Upper lobe of right lung (tissue), 1 donor: Measurements from ENCODE around the gene NOP53. TPM values are rescaled to one million over a fixed set of nuclear protein-coding genes. Genes with fewer than 3 reads are reported as not detected.
"Not testable (repeated sequence)": the region's sequence is repeated elsewhere in the genome, so short reads cannot be mapped to it uniquely, and the experiment has no call there.

Experiments
- ATAC-seq: fragments of 200-7000 bp; cut with Tn5 transposase; one replicate; pipeline ENCODE4 v1.9.1; 2020; ENCODE audit warnings: mild to moderate bottlenecking, moderate library complexity
- DNase-seq: peaks from one replicate; pipeline ENCODE4 v3.0.0-alpha.2; 2020
- H3K27ac ChIP-seq: fragments of 200-600 bp; one replicate; pipeline ENCODE4 v1.8.0; 2022
- H3K27me3 ChIP-seq: fragments of 200-600 bp; one replicate; pipeline ENCODE4 v1.8.0; 2022; ENCODE audit warnings: mild to moderate bottlenecking
- H3K36me3 ChIP-seq: fragments of 200-600 bp; one replicate; pipeline ENCODE4 v1.8.0; 2022
- H3K4me1 ChIP-seq: fragments of 200-600 bp; one replicate; pipeline ENCODE4 v1.8.0; 2022
- H3K4me3 ChIP-seq: fragments of 200-600 bp; one replicate; pipeline ENCODE4 v1.8.0; 2022; ENCODE audit warnings: mild to moderate bottlenecking
- H3K9me3 ChIP-seq: fragments of 200-600 bp; one replicate; pipeline ENCODE4 v1.8.0; 2022
- intact Hi-C: fragments of 100-400 bp; cut with DNase I; formaldehyde crosslinking; loops from one replicate; pipeline ENCODE4 v1.11.0; 2022
- total RNA-seq: library from RNA; stranded (reverse); fragmentation: NEBNext Ultra II Directional; extraction: Animal tissue kit (Norgen Biotek cat#: 25700); gene quantifications from one replicate; pipeline ENCODE4 v1.2.1, GENCODE V29; 2021
- TF ChIP-seq, protein P1 (sequence below): fragments of 200-600 bp; IDR thresholded peaks from one replicate; pipeline ENCODE4 v1.8.0; 2022; ENCODE audit warnings: antibody characterized with exemption
- donor health status: DM: no; HTN: yes; CAD: no; lungs with severe emphysema.

Gene NOP53
- total RNA-seq, 1 donor from 2014 or later = 260 TPM

DNA sequence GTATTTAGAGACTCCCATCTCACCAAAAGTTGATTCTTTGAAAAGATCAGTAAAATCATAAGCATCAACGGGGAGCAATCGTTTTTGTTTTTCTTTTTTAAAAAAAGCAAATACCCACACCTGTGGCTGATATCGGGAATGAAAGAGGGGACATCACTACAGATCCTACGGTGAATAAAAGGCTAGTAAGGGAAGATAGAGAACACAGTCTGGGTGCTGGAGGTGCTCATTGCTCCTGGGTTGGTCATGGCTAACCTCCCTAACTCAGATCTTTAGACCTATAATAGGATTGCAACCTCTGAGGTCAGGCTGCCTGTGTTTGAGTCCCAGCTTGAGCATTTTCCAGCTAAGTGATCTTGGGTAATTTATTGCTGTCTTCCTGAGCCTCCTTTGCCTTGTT is 31.0 kb upstream of the NOP53 start:
- Histone ChIP-seq H3K4me3 (peak overlapping the region; percentile 66), H3K4me1 (peaks cover 24% of the 10 kb centered on the region), H3K27me3 (no peaks in the 10 kb centered on the region), H3K9me3 (no peaks in the 10 kb centered on the region), H3K27ac (peak overlapping the region; percentile 81), H3K36me3 (peaks cover 18% of the 10 kb centered on the region)
- TF ChIP-seq, protein P1, sequence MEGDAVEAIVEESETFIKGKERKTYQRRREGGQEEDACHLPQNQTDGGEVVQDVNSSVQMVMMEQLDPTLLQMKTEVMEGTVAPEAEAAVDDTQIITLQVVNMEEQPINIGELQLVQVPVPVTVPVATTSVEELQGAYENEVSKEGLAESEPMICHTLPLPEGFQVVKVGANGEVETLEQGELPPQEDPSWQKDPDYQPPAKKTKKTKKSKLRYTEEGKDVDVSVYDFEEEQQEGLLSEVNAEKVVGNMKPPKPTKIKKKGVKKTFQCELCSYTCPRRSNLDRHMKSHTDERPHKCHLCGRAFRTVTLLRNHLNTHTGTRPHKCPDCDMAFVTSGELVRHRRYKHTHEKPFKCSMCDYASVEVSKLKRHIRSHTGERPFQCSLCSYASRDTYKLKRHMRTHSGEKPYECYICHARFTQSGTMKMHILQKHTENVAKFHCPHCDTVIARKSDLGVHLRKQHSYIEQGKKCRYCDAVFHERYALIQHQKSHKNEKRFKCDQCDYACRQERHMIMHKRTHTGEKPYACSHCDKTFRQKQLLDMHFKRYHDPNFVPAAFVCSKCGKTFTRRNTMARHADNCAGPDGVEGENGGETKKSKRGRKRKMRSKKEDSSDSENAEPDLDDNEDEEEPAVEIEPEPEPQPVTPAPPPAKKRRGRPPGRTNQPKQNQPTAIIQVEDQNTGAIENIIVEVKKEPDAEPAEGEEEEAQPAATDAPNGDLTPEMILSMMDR = no peak
- intact Hi-C loops = no loop called here
- DNase-seq = no peak
- ATAC-seq = no peak

DNA sequence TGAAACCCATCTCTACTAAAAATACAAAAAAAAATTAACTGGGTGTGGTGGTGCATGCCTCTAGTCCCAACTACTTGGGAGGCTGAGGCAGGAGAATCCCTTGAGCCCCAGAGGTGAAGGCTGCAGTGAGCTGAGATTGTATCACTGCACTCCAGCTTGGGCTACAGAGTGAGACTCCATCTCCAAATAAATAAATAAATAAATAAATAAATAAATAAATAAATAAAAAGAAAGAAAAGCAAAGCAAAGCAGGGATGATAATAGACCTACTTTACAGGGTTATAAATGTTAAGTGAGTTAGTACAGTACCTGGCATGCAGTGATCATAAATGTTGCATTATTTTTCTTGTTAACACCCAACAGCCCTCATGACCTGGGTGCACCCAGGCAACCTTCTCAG is 30.5 kb upstream of the NOP53 start:
- ATAC-seq, H3K9me3 ChIP-seq, intact Hi-C loops, H3K27ac ChIP-seq, H3K27me3 ChIP-seq, DNase-seq: not testable (repeated sequence)
- Histone ChIP-seq H3K36me3 (peaks cover 18% of the 10 kb centered on the region), H3K4me1 (peaks cover 27% of the 10 kb centered on the region), H3K4me3 (peak overlapping the region; percentile 66)

DNA sequence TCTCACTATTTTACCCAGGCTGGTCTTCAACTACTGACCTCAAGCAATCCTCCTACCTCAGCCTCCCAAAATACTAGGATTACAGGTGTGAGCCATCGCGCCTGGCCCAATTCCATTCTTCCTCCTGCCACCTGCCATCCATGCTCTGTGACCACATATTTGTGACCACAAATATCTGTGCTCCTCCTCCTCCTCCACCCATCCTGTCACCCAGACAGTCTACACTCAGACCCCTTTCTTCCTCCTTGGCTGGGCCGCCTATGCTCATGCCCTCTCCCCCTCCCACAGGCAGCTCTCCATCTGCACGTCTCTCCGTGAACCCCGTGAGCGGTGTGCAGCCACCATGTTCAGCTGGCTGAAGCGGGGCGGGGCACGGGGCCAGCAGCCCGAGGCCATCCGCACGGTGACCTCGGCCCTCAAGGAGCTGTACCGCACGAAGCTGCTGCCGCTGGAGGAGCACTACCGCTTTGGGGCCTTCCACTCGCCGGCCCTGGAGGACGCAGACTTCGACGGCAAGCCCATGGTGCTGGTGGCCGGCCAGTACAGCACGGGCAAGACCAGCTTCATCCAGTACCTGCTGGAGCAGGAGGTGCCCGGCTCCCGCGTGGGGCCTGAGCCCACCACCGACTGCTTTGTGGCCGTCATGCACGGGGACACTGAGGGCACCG is 28.9 kb upstream of the NOP53 start:
- H3K4me1 ChIP-seq = peaks cover 27% of the 10 kb centered on the region
- intact Hi-C loops = no loop called here
- peak overlapping the region; percentile 11 for H3K27ac ChIP-seq
- H3K4me3 ChIP-seq = no peak overlapping the region
- DNase-seq (no peak), ATAC-seq (no peak)
- no peaks in the 10 kb centered on the region for H3K27me3 ChIP-seq
- H3K9me3 ChIP-seq = no peaks in the 10 kb centered on the region
- H3K36me3 ChIP-seq = peaks cover 18% of the 10 kb centered on the region
- TF ChIP-seq, protein P1 = no peak

DNA sequence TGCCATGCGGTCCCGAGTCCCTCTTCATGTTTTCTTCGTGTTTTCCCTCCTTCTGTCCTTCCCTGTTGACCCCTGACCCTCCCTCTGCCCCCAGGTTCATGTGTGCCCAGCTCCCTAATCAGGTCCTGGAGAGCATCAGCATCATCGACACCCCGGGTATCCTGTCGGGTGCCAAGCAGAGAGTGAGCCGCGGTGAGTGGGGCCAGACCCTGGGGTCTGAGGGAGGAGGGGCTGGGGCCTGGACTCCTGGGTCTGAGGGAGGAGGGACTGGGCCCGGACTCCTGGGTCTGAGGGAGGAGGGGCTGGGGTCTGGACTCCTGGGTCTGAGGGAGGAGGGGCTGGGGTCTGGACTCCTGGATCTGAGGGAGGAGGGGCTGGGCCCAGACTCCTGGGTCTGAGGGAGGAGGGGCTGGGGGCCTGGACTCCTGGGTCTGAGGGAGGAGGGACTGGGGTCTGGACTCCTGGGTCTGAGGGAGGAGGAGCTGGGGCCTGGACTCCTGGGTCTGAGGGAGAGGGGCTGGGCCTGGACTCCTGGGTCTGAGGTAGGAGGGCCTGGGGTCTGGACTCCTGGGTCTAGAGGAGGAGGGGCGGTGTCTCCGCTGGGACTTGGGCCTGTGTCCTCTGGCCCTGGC is 26.8 kb upstream of the NOP53 start:
- ATAC-seq, H3K27me3 ChIP-seq, intact Hi-C loops, H3K9me3 ChIP-seq, DNase-seq: not testable (repeated sequence)
- Histone ChIP-seq H3K27ac (peak overlapping the region; percentile 81), H3K4me1 (peaks cover 34% of the 10 kb centered on the region), H3K36me3 (peaks cover 18% of the 10 kb centered on the region), H3K4me3 (peak overlapping the region; percentile 26)

DNA sequence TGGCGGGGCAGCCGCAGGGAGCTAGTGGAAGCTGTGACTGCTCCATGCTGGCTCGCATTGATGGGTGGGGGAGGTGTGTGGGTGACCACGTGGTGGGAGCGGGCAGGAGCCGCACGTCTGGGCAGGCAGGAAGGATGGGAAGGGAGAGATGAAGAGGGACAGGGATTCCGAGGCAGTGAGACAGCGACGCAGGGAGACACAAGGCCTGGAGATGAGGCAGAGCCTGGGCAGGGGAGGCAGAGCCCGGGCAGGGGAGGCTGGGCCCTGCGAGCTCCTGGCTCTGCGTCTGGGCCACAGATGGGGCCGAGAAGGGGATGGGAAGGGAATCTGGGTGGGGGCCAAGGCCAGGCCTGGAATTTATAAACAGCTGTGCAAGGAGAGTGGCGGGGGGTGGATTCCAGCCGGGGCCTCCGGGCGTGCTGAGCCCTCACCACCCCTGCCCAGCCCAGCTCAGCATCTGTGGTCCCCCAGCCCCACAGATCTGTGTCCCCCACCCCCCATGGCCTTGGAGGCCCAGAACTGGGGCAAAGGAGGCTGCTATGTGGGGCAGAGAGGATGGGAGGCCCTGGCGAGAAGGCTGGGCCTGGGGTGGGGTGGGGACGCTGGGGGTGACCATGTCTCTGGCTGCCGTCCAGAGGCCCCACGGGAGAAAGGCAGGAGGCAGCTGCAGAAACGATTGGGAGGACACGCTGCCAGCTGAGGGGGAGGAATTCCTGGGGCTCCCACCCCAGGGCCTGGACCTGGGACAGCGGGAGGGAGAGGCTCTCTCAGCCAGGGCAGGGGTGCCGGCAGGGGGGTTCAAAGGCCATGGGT is 26.1 kb upstream of the NOP53 start:
- Histone ChIP-seq H3K4me3 (peak overlapping the region; percentile 26), H3K27me3 (no peaks in the 10 kb centered on the region), H3K36me3 (peaks cover 18% of the 10 kb centered on the region), H3K27ac (peak overlapping the region; percentile 81), H3K9me3 (no peaks in the 10 kb centered on the region), H3K4me1 (peaks cover 42% of the 10 kb centered on the region)
- intact Hi-C loops = no loop called here
- ATAC-seq = peak; percentile 73
- TF ChIP-seq, protein P1 = no peak
- DNase-seq = peak; percentile 80

DNA sequence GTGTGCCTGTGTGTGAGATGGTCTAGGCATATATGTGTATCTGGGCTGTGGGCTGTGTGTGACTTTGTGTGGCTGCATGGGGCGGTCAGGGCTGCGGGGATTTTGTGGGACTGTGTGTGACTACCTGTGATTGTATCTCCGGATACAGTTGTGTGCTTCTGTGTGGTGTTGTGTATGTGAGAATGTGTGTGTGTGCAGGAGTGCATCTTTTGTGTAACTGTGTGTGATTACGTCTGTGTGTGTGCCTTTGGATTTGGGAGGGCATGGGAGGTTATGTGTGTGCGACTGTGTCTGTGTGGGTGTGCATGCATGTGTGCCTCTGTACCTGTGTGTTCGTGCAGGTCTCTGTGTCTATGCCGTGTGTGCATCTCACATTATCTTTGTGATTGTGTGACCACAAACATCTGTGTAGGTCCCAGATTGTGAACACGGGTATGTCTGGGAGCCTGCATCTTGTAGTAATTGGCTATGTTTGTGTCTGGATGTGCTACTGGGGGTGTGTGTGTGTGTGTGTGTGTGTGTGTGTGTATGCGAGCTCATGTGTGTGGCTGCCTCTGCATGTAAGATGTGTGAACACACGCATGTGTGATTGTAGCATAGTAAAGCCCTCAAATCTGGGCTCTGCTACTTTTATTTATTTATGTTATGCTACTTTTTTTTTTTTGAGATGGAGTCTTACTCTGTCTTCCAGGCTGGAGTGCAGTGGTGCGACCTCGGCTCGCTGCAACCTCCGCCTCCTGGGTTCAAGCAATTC is 24.5 kb upstream of the NOP53 start:
- Histone ChIP-seq H3K4me1 (peaks cover 48% of the 10 kb centered on the region), H3K27me3 (no peaks in the 10 kb centered on the region), H3K36me3 (peaks cover 21% of the 10 kb centered on the region), H3K9me3 (no peaks in the 10 kb centered on the region), H3K4me3 (no peak overlapping the region), H3K27ac (peak overlapping the region; percentile 81)
- DNase-seq (no peak), ATAC-seq (no peak)
- intact Hi-C loops = no loop called here
- TF ChIP-seq, protein P1 = no peak
